CD4-positive, alpha-beta T cell (primary cell): ENCODE results near the gene TOP3B. TPM values are rescaled to one million over a fixed set of nuclear protein-coding genes. Genes with fewer than 3 reads are reported as not detected.

ENCODE experiments used
- ATAC-seq: fragments of 200-7000 bp; cut with Tn5 transposase; one replicate; pipeline ENCODE4 v1.10.0; 2022; ENCODE audit warnings: mild to moderate bottlenecking; ENCODE audit not compliant: poor library complexity
- CTCF ChIA-PET: fragments of 350-600 bp; sonication (Branson Sonifier 250); formaldehyde crosslinking; loops from one replicate; lab custom pipeline; 2021; ENCODE audit warnings: antibody characterized with exemption, inconsistent platforms; lab: Charles Lee
- POLR2A ChIA-PET: fragments of 350-600 bp; sonication (Branson Sonifier 250); formaldehyde crosslinking; loops from one replicate; lab custom pipeline; 2021; ENCODE audit warnings: antibody characterized with exemption, inconsistent platforms; lab: Charles Lee
- DNase-seq, 14 experiments: peaks; one replicate each; pipeline ENCODE4 v3.0.0-alpha.2; 2013 to 2020; ENCODE audit warnings: mixed read lengths in 2 of 14
- H3K27ac ChIP-seq, 2 donors: one replicate each; pipeline versions ENCODE4 v1.5.1 to v1.7.0; 2013; ENCODE audit warnings: low read length in 2 of 2, low read depth in 1 of 2, mild to moderate bottlenecking in 1 of 2
- H3K27me3 ChIP-seq, 2 experiments: 1 replicate in 1 of 2; 2 replicates in 1 of 2; pipeline versions ENCODE4 v1.6.1 to v1.7.0; 2013; ENCODE audit warnings: low read length in 2 of 2, control low read depth in 1 of 2, mild to moderate bottlenecking in 1 of 2, moderate library complexity in 1 of 2; ENCODE audit not compliant: insufficient read depth in 2 of 2, control insufficient read depth in 1 of 2
- H3K36me3 ChIP-seq: one replicate; pipeline ENCODE4 v1.6.1; 2013; ENCODE audit warnings: low read length, control low read depth; ENCODE audit not compliant: insufficient read depth
- H3K4me1 ChIP-seq: one replicate; pipeline ENCODE4 v1.6.1; 2013; ENCODE audit warnings: low read length, control low read depth; ENCODE audit not compliant: insufficient read depth
- H3K4me3 ChIP-seq: one replicate; pipeline ENCODE4 v1.5.1; 2013; ENCODE audit warnings: mild to moderate bottlenecking, low read length, moderate library complexity
- H3K9me3 ChIP-seq, 2 experiments: 1 replicate in 1 of 2; 2 replicates in 1 of 2; pipeline versions ENCODE4 v1.6.1 to v1.7.0; 2013; ENCODE audit warnings: low read length in 2 of 2, mild to moderate bottlenecking in 2 of 2, control low read depth in 1 of 2, moderate library complexity in 1 of 2; ENCODE audit not compliant: control insufficient read depth in 1 of 2, insufficient read depth in 1 of 2
- H3K27ac Mint-ChIP-seq: one replicate; pipeline ENCODE4 v1.8.0; 2020; ENCODE audit warnings: mixed read lengths
- H3K27me3 Mint-ChIP-seq: one replicate; pipeline ENCODE4 v1.8.0; 2021; ENCODE audit warnings: mixed read lengths
- H3K36me3 Mint-ChIP-seq: one replicate; pipeline ENCODE4 v1.8.0; 2021; ENCODE audit warnings: low read depth, mixed read lengths
- H3K4me1 Mint-ChIP-seq: one replicate; pipeline ENCODE4 v1.8.0; 2021; ENCODE audit warnings: low read depth, mixed read lengths
- H3K4me3 Mint-ChIP-seq: one replicate; pipeline ENCODE4 v1.8.0; 2020; ENCODE audit warnings: mild to moderate bottlenecking, mixed read lengths
- H3K9me3 Mint-ChIP-seq: one replicate; pipeline ENCODE4 v1.8.0; 2020; ENCODE audit warnings: mixed read lengths
- intact Hi-C, 2 experiments: fragments of 100-400 bp; cut with DNase I in 1 of 2; cut with micrococcal nuclease in 1 of 2; formaldehyde crosslinking; loops; one replicate each; pipeline versions ENCODE4 v1.15.1 to v1.9.0; 2023 to 2025; cut with DNase I, micrococcal nuclease
- total RNA-seq, 174 experiments: library from RNA in 2 of 174; stranded (reverse) in 2 of 174; gene quantifications; one replicate each; pipeline ENCODE4 v1.2.3 and lab custom pipeline; 2021 to 2026
- TF ChIP-seq, protein P1 (sequence below): fragments of 200-600 bp; IDR thresholded peaks from one replicate; pipeline ENCODE4 v1.8.0; 2022; ENCODE audit warnings: antibody characterized with exemption, mild to moderate bottlenecking

Gene TOP3B
- total RNA-seq, 2 experiments from 2014 or later, result 60.2 to 62.8 TPM

DNA sequence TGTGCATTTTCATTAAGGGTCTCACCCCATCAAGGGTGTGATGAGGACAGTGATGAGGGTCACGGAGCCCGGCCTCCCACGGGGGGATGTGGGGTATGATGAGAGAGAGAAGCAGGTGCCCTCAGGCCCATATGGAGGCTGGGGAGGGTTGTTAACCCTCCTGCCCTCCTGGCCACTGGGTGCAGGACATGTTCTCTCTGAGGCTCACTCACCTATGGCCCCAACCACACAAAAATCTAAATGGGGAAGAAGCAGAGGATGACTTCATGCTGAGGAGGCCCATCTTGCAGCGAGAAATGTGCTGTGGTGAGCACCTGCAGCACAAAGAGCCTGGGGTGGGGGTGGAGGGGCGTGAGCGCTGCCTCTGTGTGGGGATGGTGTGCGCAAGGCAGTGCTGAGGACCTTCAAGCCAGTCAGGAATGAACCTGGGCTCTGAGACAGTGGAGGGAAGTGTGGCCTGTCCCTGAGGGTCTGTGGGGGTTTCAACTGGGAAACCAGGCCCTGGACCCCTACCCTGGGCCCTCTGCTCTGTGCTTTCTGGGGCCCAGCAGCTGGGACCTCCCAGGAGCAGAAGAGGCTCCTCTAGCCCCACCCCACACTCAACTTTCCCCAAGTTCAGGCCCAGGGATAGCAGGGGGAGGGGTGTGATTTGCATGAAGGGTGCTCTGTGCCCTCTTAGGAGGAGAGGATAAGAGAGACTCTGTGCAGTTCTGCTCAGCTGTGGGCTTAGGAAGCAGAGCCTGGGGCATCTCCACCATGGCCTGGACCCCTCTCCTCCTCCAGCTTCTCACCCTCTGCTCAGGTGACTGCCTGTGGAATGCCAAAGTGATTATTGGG, 43.0 kb upstream of the TOP3B start:
- no peak overlapping the region for H3K27ac Mint-ChIP-seq

DNA sequence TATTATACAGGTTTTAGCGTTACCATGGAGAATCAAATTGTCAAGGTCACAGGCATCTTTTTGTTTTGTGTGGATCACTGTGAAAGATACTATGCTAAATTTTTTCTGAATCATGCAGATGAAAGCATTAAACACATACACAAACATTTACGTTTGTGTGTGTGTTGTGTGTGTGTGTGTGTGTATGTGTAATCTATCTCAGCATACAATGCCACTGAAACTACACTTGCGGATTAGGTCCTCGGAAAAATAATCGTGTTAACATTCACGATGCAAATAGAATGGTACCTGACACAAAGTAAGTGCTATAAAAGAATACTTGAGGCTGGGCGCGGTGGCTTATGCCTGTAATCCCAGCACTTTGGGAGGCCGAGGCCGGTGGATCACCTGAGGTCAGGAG, 41.9 kb upstream of the TOP3B start:
- H3K4me1 ChIP-seq, result no peaks in the 10 kb centered on the region
- no peaks in the 10 kb centered on the region for H3K36me3 ChIP-seq
- no peak overlapping the region for H3K4me3 Mint-ChIP-seq
- H3K4me1 Mint-ChIP-seq, result no peaks in the 10 kb centered on the region
- H3K27ac Mint-ChIP-seq, result no peak overlapping the region
- no peaks in the 10 kb centered on the region for H3K9me3 ChIP-seq
- intact Hi-C loops, result no loop called here
- no peaks in the 10 kb centered on the region for H3K27me3 ChIP-seq
- POLR2A ChIA-PET, result no interaction called here
- CTCF ChIA-PET, result no interaction called here
- no peaks in the 10 kb centered on the region for H3K9me3 Mint-ChIP-seq
- DNase-seq (no peak), ATAC-seq (no peak)
- no peak overlapping the region for H3K4me3 ChIP-seq
- no peaks in the 10 kb centered on the region for H3K36me3 Mint-ChIP-seq
- no peaks in the 10 kb centered on the region for H3K27me3 Mint-ChIP-seq
- TF ChIP-seq, protein P1, sequence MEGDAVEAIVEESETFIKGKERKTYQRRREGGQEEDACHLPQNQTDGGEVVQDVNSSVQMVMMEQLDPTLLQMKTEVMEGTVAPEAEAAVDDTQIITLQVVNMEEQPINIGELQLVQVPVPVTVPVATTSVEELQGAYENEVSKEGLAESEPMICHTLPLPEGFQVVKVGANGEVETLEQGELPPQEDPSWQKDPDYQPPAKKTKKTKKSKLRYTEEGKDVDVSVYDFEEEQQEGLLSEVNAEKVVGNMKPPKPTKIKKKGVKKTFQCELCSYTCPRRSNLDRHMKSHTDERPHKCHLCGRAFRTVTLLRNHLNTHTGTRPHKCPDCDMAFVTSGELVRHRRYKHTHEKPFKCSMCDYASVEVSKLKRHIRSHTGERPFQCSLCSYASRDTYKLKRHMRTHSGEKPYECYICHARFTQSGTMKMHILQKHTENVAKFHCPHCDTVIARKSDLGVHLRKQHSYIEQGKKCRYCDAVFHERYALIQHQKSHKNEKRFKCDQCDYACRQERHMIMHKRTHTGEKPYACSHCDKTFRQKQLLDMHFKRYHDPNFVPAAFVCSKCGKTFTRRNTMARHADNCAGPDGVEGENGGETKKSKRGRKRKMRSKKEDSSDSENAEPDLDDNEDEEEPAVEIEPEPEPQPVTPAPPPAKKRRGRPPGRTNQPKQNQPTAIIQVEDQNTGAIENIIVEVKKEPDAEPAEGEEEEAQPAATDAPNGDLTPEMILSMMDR, result no peak
- no peak overlapping the region for H3K27ac ChIP-seq

More for the DNA sequence above, 43.0 kb upstream of the TOP3B start:
- ChIA-PET POLR2A (no interaction called here), CTCF (no interaction called here)
- no peaks in the 10 kb centered on the region for H3K4me1 ChIP-seq
- no peak overlapping the region for H3K4me3 ChIP-seq
- intact Hi-C loops, result no loop called here
- TF ChIP-seq, protein P1, result no peak
- no peaks in the 10 kb centered on the region for H3K9me3 ChIP-seq
- Mint-ChIP-seq H3K27me3 (no peaks in the 10 kb centered on the region), H3K4me1 (no peaks in the 10 kb centered on the region), H3K4me3 (no peak overlapping the region), H3K9me3 (no peaks in the 10 kb centered on the region), H3K36me3 (no peaks in the 10 kb centered on the region)
- no peaks in the 10 kb centered on the region for H3K36me3 ChIP-seq
- DNase-seq (no peak), ATAC-seq (no peak)
- no peaks in the 10 kb centered on the region for H3K27me3 ChIP-seq
- no peak overlapping the region for H3K27ac ChIP-seq

DNA sequence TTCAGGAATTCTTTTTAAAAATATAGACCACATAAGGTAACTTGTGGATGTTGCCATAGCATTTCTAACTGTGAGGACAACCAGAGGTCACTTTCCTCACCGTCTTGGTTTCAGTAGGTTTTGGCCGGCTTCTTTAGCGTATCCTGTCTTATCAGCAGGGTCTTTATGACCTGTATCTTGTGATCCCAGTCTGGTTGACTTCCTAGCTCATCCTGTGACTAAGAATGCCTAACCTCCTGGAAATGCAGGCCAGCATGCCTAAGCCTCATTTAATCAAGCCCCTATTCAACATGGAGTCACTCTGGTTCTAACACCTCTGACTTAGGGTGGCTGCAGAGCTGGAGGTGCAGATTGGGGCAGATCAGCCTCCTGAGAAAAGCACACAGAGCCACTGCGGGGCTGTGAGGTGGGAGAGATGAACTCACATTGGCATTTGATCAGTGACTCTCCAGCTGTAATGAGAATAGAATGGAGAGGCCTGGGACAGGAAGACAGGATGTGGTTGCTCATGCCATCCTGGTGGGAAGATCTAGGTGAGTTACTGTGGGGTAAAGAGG, 41.1 kb upstream of the TOP3B start:
- TF ChIP-seq, protein P1, result no peak
- Histone ChIP-seq H3K4me3 (no peak overlapping the region), H3K9me3 (no peaks in the 10 kb centered on the region), H3K27ac (no peak overlapping the region), H3K27me3 (no peaks in the 10 kb centered on the region), H3K4me1 (no peaks in the 10 kb centered on the region), H3K36me3 (no peaks in the 10 kb centered on the region)
- Mint-ChIP-seq H3K27me3 (no peaks in the 10 kb centered on the region), H3K27ac (no peak overlapping the region), H3K4me3 (no peak overlapping the region), H3K36me3 (no peaks in the 10 kb centered on the region), H3K4me1 (no peaks in the 10 kb centered on the region), H3K9me3 (no peaks in the 10 kb centered on the region)
- ChIA-PET POLR2A (no interaction called here), CTCF (no interaction called here)
- DNase-seq (no peak), ATAC-seq (no peak)
- intact Hi-C loops, result no loop called here
